ENCODE measurements around the gene GLOD4. TPM values are rescaled to one million over a fixed set of nuclear protein-coding genes. Genes with fewer than 3 reads are reported as not detected.

GLOD4 gene
- total and polyA plus RNA-seq, 12 donors: 29.8 to 107 (median 74.3) TPM

- DNase-seq: no peak
- Histone ChIP-seq H3K27me3 (no peaks in the 10 kb centered on the region), H3K36me3 (replicated peaks in 1 of 2) (no peaks in the 10 kb centered on the region), H3K4me3 (no peak overlapping the region), H3K27ac (no peak overlapping the region), H3K4me1 (replicated peaks in 1 of 2) (peaks cover 9 to 21% of the 10 kb centered on the region in 2 donors), H3K9me3 (replicated peaks in 1 of 3) (no peaks in the 10 kb centered on the region)
- TF ChIP-seq CTCF (IDR thresholded peaks at IDR 0.05) (no peak), POLR2A (IDR thresholded peaks at IDR 0.05) (no peak)
- 92 to 96% (median 93%) methylated on average over 5 of the region's 5 CpGs for WGBS, 4 donors
- intact Hi-C loops (cut with DNase I): loop anchor here in 1 of 2 donors (10.0 kb wide), 1 partner anchor 267 kb away; no protein-coding TSS in a partner anchor
Observed at GRCh38 chr17:718075-718474, 64.0 kb downstream of the GLOD4 start.

Other genes starting within 250 kb of the GLOD4 start
- gene VPS53, start 67.4 kb downstream of the GLOD4 start, total RNA-seq: 10 to 100 TPM; 18.1 to 87.7 (median 47.9) TPM
- 10 to 100 TPM; 12.6 to 26.5 (median 19.1) TPM for gene VPS53, start 67.4 kb downstream of the GLOD4 start, polyA plus RNA-seq
- 1 to 10 TPM in 8 of 9 donors, under 1 TPM in 1; 0.72 to 8.7 (median 4.9) TPM for gene TLCD3A, start 49.7 kb downstream of the GLOD4 start, total RNA-seq
- gene TLCD3A, start 49.7 kb downstream of the GLOD4 start, polyA plus RNA-seq: 1 to 10 TPM; 2.2 to 6.6 (median 2.6) TPM
- gene GEMIN4, start 30.0 kb downstream of the GLOD4 start, total RNA-seq: 10 to 100 TPM in 8 of 9 donors, 1 to 10 TPM in 1; 9.0 to 22.8 (median 14.7) TPM
- 10 to 100 TPM in 1 of 3 donors, 1 to 10 TPM in 2; 5.3 to 11.9 (median 8.4) TPM for gene GEMIN4, start 30.0 kb downstream of the GLOD4 start, polyA plus RNA-seq
- 10 to 100 TPM; 18.0 to 34.6 (median 20.0) TPM for gene MRM3, start 73 bp upstream of the GLOD4 start, total RNA-seq
- 10 to 100 TPM; 12.9 to 15.4 (median 13.0) TPM for gene MRM3, start 73 bp upstream of the GLOD4 start, polyA plus RNA-seq
- gene NXN, start 197.5 kb upstream of the GLOD4 start, total RNA-seq: 10 to 100 TPM in 7 of 9 donors, 1 to 10 TPM in 2; 3.6 to 24.7 (median 12.8) TPM
- gene NXN, start 197.5 kb upstream of the GLOD4 start, polyA plus RNA-seq: 1 to 10 TPM; 3.9 to 9.6 (median 5.7) TPM
- 10 to 100 TPM; 13.7 to 49.0 (median 15.3) TPM for gene TIMM22, start 214.8 kb upstream of the GLOD4 start, total RNA-seq
- 10 to 100 TPM in 1 of 3 donors, 1 to 10 TPM in 2; 7.8 to 17.8 (median 8.4) TPM for gene TIMM22, start 214.8 kb upstream of the GLOD4 start, polyA plus RNA-seq